SU-DHL-6 (cell line): ENCODE data around the gene DDB1.

Experiments
- CTCF ChIP-seq: fragments of 200-600 bp; sonication (generic); IDR thresholded peaks from one replicate; pipeline ENCODE4 v1.5.1; 2017; ENCODE audit warnings: antibody characterized with exemption, mild to moderate bottlenecking, low read length, moderate library complexity; ENCODE audit not compliant: insufficient read depth, poor library complexity, severe bottlenecking
- EZH2phosphoT487 ChIP-seq: fragments of 200-600 bp; sonication (generic), shearing (Covaris generic); conservative IDR thresholded peaks from 2 replicates; pipeline ENCODE4 v1.6.1; 2018; ENCODE audit warnings: mild to moderate bottlenecking, antibody characterized with exemption, low read length, moderate library complexity, mixed read lengths

DNA sequence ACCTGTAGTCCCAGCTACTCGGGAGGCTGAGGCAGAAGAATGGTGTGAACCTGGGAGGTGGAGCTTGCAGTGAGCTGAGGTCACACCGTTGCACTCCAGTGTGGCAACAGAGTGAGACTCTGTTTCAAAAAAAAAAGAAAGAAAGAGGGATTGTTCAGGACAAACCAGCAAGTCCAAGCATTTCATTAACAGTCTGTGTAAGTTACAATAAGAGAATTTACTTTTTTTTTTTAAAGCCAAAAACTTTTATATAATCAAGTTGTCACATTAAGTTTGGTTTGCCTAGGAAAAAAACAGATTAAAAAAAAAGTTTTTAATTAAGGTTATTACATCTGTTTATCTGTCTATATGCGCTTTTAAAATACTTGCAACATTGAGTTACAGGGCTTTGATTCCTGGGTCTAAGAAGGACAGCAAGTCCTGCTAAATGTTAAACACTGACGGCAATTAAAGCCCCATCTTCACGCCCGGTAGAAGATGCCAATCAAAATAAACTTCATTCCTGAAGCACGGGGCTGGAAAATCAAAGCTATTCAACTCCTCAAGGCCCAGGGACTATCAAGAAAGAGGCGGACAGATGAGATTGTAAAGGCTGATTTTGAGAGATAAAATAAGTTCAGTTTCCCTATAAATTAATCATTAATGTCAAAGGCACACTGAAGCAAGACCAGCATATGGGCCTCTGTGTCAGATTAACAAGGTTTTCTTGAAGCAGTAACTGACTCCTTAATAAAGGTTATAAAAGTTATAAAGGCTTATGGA lies 39.9 kb upstream of the DDB1 start:
- TF ChIP-seq CTCF, result no peak
- TF ChIP-seq EZH2phosphoT487, result no peak
